NCI-H1417 treated with DMSO at 0.1 percent for 48 hours (cell line): ENCODE results near the gene CDC42EP2.

ENCODE experiments used
- DNase-seq: peaks from one replicate; lab custom pipeline; 2025; lab: John Stamatoyannopoulos, UW

Gene CDC42EP2

GRCh38 chr11:65314501-65315203 lies at the start of gene CDC42EP2:
CDC42EP2 (plus strand) TSS chr11:65314866; CDS start chr11:65320899, 6,033 bp downstream.
- no peak for DNase-seq

- no peak for DNase-seq
Observed at GRCh38 chr11:65266210-65266609, 48.5 kb upstream of the CDC42EP2 start.

GRCh38 chr11:65274735-65275682 lies 39.7 kb upstream of the CDC42EP2 start:
- no peak for DNase-seq

- no peak for DNase-seq
Observed at GRCh38 chr11:65275906-65276305, 38.8 kb upstream of the CDC42EP2 start.

GRCh38 chr11:65277631-65278277 lies 36.9 kb upstream of the CDC42EP2 start:
- no peak for DNase-seq

GRCh38 chr11:65278356-65278755 lies 36.3 kb upstream of the CDC42EP2 start:
- no peak for DNase-seq

GRCh38 chr11:65279279-65279678 lies 35.4 kb upstream of the CDC42EP2 start:
- no peak for DNase-seq

- DNase-seq: no peak
Observed at GRCh38 chr11:65279741-65280440, 34.8 kb upstream of the CDC42EP2 start.

- no peak for DNase-seq
Observed at GRCh38 chr11:65280646-65281045, 34.0 kb upstream of the CDC42EP2 start.

GRCh38 chr11:65286686-65287085 lies 28.0 kb upstream of the CDC42EP2 start:
- no peak for DNase-seq

GRCh38 chr11:65287601-65288000 lies 27.1 kb upstream of the CDC42EP2 start:
- DNase-seq: no peak

- DNase-seq: no peak
Observed at GRCh38 chr11:65288706-65289536, 25.7 kb upstream of the CDC42EP2 start.

GRCh38 chr11:65290448-65291165 lies 24.1 kb upstream of the CDC42EP2 start:
- no peak for DNase-seq

- no peak for DNase-seq
Observed at GRCh38 chr11:65291613-65292012, 23.1 kb upstream of the CDC42EP2 start.

- no peak for DNase-seq
Observed at GRCh38 chr11:65292890-65293289, 21.8 kb upstream of the CDC42EP2 start.

GRCh38 chr11:65293909-65294381 lies 20.7 kb upstream of the CDC42EP2 start:
- DNase-seq: no peak

GRCh38 chr11:65295001-65295400 lies 19.7 kb upstream of the CDC42EP2 start:
- DNase-seq: no peak

- no peak for DNase-seq
Observed at GRCh38 chr11:65295571-65296341, 18.9 kb upstream of the CDC42EP2 start.

- no peak for DNase-seq
Observed at GRCh38 chr11:65297026-65297672, 17.5 kb upstream of the CDC42EP2 start.
